Gastroesophageal sphincter (tissue), 3 donors: Measurements from ENCODE around the gene AKR1C8.

Experiments
- POLR2A ChIP-seq, 2 donors: fragments of 450-650 bp; IDR thresholded peaks; one replicate each; pipeline ENCODE4 v1.6.1; 2017; ENCODE audit warnings: antibody characterized with exemption in 2 of 2, mild to moderate bottlenecking in 2 of 2, moderate library complexity in 1 of 2
- TF ChIP-seq, protein P1 (sequence below), 4 experiments: fragments of 200-600 bp in 2 of 4; fragments of 450-650 bp in 2 of 4; sonication (generic) in 1 of 4; IDR thresholded peaks; one replicate each; pipeline ENCODE4 v1.5.1; 2017 to 2019; ENCODE audit warnings: antibody characterized with exemption in 4 of 4, mild to moderate bottlenecking in 2 of 4, moderate library complexity in 2 of 4

DNA sequence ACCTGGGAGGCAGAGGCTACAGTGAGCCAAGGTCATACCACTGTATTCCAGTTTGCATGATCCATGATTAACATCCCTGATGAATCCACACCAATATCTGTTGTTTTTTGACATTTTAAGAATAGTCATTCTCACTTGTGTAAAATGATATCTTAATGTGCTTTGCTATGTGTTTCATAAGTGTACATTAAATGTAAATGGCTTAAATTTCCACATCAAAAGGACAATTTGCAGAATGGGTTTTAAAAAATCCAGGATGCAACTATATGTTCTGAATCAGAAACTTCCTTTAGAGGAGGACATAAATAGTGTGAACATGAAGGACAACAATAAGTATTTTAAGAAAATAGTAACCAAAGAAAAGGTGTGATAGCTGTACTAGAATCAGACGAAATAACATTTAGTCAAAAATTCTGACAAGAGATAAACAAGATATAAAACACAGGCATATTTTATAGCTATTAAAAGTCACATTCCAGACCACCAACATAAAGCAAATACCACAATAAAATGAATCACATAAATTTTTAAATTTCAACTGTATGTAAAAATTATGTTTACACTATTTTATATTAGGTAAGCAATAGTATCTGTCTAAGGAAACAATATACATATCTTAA, 48.4 kb downstream of the AKR1C8 start:
- TF ChIP-seq, protein P1, sequence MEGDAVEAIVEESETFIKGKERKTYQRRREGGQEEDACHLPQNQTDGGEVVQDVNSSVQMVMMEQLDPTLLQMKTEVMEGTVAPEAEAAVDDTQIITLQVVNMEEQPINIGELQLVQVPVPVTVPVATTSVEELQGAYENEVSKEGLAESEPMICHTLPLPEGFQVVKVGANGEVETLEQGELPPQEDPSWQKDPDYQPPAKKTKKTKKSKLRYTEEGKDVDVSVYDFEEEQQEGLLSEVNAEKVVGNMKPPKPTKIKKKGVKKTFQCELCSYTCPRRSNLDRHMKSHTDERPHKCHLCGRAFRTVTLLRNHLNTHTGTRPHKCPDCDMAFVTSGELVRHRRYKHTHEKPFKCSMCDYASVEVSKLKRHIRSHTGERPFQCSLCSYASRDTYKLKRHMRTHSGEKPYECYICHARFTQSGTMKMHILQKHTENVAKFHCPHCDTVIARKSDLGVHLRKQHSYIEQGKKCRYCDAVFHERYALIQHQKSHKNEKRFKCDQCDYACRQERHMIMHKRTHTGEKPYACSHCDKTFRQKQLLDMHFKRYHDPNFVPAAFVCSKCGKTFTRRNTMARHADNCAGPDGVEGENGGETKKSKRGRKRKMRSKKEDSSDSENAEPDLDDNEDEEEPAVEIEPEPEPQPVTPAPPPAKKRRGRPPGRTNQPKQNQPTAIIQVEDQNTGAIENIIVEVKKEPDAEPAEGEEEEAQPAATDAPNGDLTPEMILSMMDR (IDR thresholded peaks at IDR 0.05): no peak
- TF ChIP-seq POLR2A (IDR thresholded peaks at IDR 0.05): no peak
